ENCODE data around the gene STXBP6.

Gene STXBP6

DNA sequence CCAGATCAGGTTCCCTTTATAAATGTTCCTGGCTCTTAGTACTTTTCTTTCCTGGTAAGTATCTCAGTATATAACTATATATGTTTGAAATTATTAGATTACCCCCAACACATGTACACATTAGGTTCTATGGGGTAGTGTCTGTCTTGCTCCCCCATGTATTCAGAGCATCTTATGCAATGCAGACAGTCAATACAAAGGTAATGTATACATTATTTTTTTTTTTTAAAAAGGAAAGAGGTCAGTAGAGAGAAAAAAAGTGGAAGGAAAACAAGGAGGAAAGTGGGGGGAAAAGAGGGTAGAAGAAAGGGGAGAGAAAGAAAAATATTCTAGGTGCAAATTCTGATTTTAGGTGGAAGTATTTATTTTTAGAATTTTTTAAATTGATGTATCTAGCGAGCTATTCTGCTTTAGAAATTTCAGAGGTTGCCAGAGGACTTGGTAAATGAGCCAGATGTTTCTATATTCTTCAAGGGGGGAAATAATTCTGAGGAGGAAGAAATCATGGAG is 157.9 kb downstream of the STXBP6 start:
- POLR2A ChIA-PET = no interaction called here
- CTCF ChIA-PET = no interaction called here
- no peak for DNase-seq
- H3K4me3 ChIP-seq (ENCODE audit: control insufficient read depth in 1 of 7, extremely low read depth in 1 of 7, insufficient read depth in 4 of 7, low read depth in 2 of 7, low read length in 6 of 7) = no peak overlapping the region
- peaks cover 0 to 4% (median 1%) of the 10 kb centered on the region in 4 experiments for H3K4me1 ChIP-seq (ENCODE audit: control extremely low read depth in 1 of 4, control insufficient read depth in 4 of 4, insufficient read depth in 4 of 4, low read length in 3 of 4)
- H3K27ac ChIP-seq (ENCODE audit: insufficient read depth in 1 of 2, low read depth in 1 of 2, low read length in 2 of 2, poor library complexity in 1 of 2, severe bottlenecking in 2 of 2) = no peak overlapping the region
- no peaks in the 10 kb centered on the region for H3K27me3 ChIP-seq (replicated peaks in 2 of 5; ENCODE audit: control insufficient read depth in 4 of 5, insufficient read depth in 5 of 5, low read length in 4 of 5)
- no peaks in the 10 kb centered on the region for H3K36me3 ChIP-seq (ENCODE audit: control insufficient read depth in 4 of 4, insufficient read depth in 4 of 4, low read length in 3 of 4)
- 100% methylated on average over 1 of the region's 1 CpG for WGBS (ENCODE audit: insufficient coverage)
- H3K9me3 ChIP-seq (ENCODE audit: control extremely low read depth in 1 of 5, control insufficient read depth in 4 of 5, insufficient read depth in 2 of 5, low read depth in 1 of 5, low read length in 4 of 5) = peaks cover 0 to 7% (median 0%) of the 10 kb centered on the region in 5 experiments

DNA sequence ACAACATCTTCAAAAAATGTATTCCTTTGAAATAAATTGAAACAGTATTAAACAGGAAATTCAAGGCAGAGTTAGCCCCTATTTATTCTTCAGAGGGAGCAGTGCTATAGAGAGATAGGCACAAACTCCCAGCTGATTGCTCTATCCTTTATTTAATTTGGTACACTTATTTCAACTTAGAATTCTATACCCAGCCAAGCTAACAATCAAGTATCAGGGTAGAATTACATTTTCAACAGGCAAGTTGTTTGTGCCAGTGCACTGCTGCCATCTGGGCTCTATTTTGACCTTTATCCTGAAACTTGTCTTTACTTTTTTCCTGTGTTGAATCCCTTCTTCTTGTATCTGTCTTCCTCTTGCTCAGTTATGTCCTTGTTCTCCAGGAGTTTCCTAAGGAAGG is 159.2 kb downstream of the STXBP6 start:
- no peak for DNase-seq
- H3K36me3 ChIP-seq (ENCODE audit: control insufficient read depth in 4 of 4, insufficient read depth in 4 of 4, low read length in 3 of 4) = no peaks in the 10 kb centered on the region
- H3K9me3 ChIP-seq (ENCODE audit: control extremely low read depth in 1 of 5, control insufficient read depth in 4 of 5, insufficient read depth in 2 of 5, low read depth in 1 of 5, low read length in 4 of 5) = peaks cover 0 to 7% (median 0%) of the 10 kb centered on the region in 5 experiments
- ChIA-PET CTCF (no interaction called here), POLR2A (no interaction called here)
- no peak overlapping the region for H3K4me3 ChIP-seq (ENCODE audit: control insufficient read depth in 1 of 7, extremely low read depth in 1 of 7, insufficient read depth in 4 of 7, low read depth in 2 of 7, low read length in 6 of 7)
- no peak overlapping the region for H3K27ac ChIP-seq (ENCODE audit: insufficient read depth in 1 of 2, low read depth in 1 of 2, low read length in 2 of 2, poor library complexity in 1 of 2, severe bottlenecking in 2 of 2)
- no peaks in the 10 kb centered on the region for H3K27me3 ChIP-seq (replicated peaks in 2 of 5; ENCODE audit: control insufficient read depth in 4 of 5, insufficient read depth in 5 of 5, low read length in 4 of 5)
- H3K4me1 ChIP-seq (ENCODE audit: control extremely low read depth in 1 of 4, control insufficient read depth in 4 of 4, insufficient read depth in 4 of 4, low read length in 3 of 4) = peaks cover 0 to 4% (median 1%) of the 10 kb centered on the region in 4 experiments

DNA sequence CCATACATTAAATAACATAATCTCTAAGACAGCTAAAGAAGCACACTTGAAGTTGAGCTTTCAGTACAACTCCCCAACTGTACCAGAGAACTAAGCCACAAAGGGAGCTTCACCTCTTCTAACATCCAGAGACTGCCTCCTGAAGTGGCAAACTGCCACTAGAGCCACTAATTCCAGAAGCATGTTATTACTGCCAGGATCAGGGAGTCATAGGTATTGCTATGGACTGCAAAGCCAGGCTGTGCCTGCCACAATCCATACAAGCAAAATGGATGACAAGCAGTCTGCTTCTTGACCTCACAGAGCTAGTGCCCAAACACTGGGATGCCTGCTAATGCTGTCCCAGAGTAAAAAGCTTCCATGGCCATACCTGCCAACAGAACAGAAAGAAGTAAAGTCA is 160.1 kb downstream of the STXBP6 start:
- ChIA-PET CTCF (no interaction called here), POLR2A (no interaction called here)
- H3K27ac ChIP-seq (ENCODE audit: insufficient read depth in 1 of 2, low read depth in 1 of 2, low read length in 2 of 2, poor library complexity in 1 of 2, severe bottlenecking in 2 of 2) = no peak overlapping the region

DNA sequence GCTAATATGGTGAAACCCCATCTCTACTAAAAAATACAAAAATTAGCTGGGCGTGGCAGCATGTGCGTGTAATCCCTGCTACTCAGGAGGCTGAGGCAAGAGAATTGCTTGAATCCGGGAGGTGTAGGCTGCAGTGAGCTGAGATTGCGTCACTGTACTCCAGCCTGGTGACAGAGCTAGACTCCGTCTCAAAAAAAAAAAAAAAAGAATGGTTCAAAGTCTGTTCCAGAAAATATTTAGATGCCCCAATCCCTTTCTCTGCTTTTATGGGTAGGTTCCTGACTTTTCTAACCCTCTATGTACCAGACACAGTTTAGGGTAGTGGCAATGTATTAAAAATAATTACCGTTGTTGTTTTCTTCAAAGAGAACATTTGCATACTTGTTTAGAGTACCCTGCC is 161.4 kb downstream of the STXBP6 start:
- Histone ChIP-seq H3K4me3 (ENCODE audit: control insufficient read depth in 1 of 7, extremely low read depth in 1 of 7, insufficient read depth in 4 of 7, low read depth in 2 of 7, low read length in 6 of 7) (no peak overlapping the region), H3K9me3 (ENCODE audit: control extremely low read depth in 1 of 5, control insufficient read depth in 4 of 5, insufficient read depth in 2 of 5, low read depth in 1 of 5, low read length in 4 of 5) (peaks cover 0 to 7% (median 0%) of the 10 kb centered on the region in 5 experiments), H3K4me1 (ENCODE audit: control extremely low read depth in 1 of 4, control insufficient read depth in 4 of 4, insufficient read depth in 4 of 4, low read length in 3 of 4) (no peaks in the 10 kb centered on the region), H3K27me3 (replicated peaks in 2 of 5; ENCODE audit: control insufficient read depth in 4 of 5, insufficient read depth in 5 of 5, low read length in 4 of 5) (no peaks in the 10 kb centered on the region), H3K36me3 (ENCODE audit: control insufficient read depth in 4 of 4, insufficient read depth in 4 of 4, low read length in 3 of 4) (no peaks in the 10 kb centered on the region), H3K27ac (ENCODE audit: insufficient read depth in 1 of 2, low read depth in 1 of 2, low read length in 2 of 2, poor library complexity in 1 of 2, severe bottlenecking in 2 of 2) (no peak overlapping the region)
- ChIA-PET CTCF (no interaction called here), POLR2A (no interaction called here)
- DNase-seq = no peak
- 84% methylated on average over 4 of the region's 6 CpGs for WGBS (ENCODE audit: insufficient coverage)

More for the DNA sequence above, 160.1 kb downstream of the STXBP6 start:
- H3K9me3 ChIP-seq (ENCODE audit: control extremely low read depth in 1 of 5, control insufficient read depth in 4 of 5, insufficient read depth in 2 of 5, low read depth in 1 of 5, low read length in 4 of 5) = peaks cover 0 to 7% (median 0%) of the 10 kb centered on the region in 5 experiments
- DNase-seq = no peak
- no peaks in the 10 kb centered on the region for H3K4me1 ChIP-seq (ENCODE audit: control extremely low read depth in 1 of 4, control insufficient read depth in 4 of 4, insufficient read depth in 4 of 4, low read length in 3 of 4)
- no peak overlapping the region for H3K4me3 ChIP-seq (ENCODE audit: control insufficient read depth in 1 of 7, extremely low read depth in 1 of 7, insufficient read depth in 4 of 7, low read depth in 2 of 7, low read length in 6 of 7)
- no peaks in the 10 kb centered on the region for H3K27me3 ChIP-seq (replicated peaks in 2 of 5; ENCODE audit: control insufficient read depth in 4 of 5, insufficient read depth in 5 of 5, low read length in 4 of 5)
- H3K36me3 ChIP-seq (ENCODE audit: control insufficient read depth in 4 of 4, insufficient read depth in 4 of 4, low read length in 3 of 4) = no peaks in the 10 kb centered on the region

DNA sequence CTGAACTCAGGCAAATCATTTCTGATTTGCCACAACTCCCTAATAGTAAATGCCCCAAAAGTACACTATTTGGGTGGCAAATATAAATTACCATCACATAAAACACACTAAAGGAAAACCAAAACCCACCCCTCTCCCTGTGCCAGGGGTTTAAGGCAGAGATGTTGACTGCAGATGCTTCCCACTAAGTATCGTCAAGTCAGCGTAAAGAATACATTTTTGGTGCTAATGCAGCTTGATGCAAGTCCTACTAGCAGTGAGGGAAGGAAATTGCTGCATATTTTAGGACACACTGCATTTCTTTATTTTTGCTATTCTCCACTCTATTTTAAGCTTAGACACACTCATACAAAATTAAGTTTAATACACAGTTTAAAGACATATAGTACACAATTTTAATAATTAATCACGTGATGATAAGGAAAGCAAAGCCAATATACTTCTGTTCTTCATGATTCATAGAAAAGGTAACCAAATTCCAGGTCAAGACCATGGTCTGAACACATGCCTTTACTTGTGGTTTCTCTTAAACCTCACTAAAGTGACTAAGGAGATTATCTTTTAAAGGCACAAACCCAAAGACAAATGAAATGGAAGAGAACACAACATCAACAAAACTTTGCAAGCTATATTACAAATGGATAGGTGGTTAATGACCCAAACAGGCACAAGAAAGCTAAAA is 162.2 kb downstream of the STXBP6 start:
- no peaks in the 10 kb centered on the region for H3K36me3 ChIP-seq (ENCODE audit: control insufficient read depth in 4 of 4, insufficient read depth in 4 of 4, low read length in 3 of 4)
- CTCF ChIA-PET = no interaction called here
- H3K9me3 ChIP-seq (ENCODE audit: control extremely low read depth in 1 of 5, control insufficient read depth in 4 of 5, insufficient read depth in 2 of 5, low read depth in 1 of 5, low read length in 4 of 5) = peaks cover 0 to 7% (median 0%) of the 10 kb centered on the region in 5 experiments
- H3K27me3 ChIP-seq (replicated peaks in 2 of 5; ENCODE audit: control insufficient read depth in 4 of 5, insufficient read depth in 5 of 5, low read length in 4 of 5) = no peaks in the 10 kb centered on the region
- no peak for DNase-seq
- H3K4me3 ChIP-seq (ENCODE audit: control insufficient read depth in 1 of 7, extremely low read depth in 1 of 7, insufficient read depth in 4 of 7, low read depth in 2 of 7, low read length in 6 of 7) = no peak overlapping the region
- WGBS (ENCODE audit: insufficient coverage) = 83% methylated on average over 1 of the region's 3 CpGs
- H3K4me1 ChIP-seq (ENCODE audit: control extremely low read depth in 1 of 4, control insufficient read depth in 4 of 4, insufficient read depth in 4 of 4, low read length in 3 of 4) = no peaks in the 10 kb centered on the region
- POLR2A ChIA-PET = no interaction called here
- H3K27ac ChIP-seq (ENCODE audit: insufficient read depth in 1 of 2, low read depth in 1 of 2, low read length in 2 of 2, poor library complexity in 1 of 2, severe bottlenecking in 2 of 2) = no peak overlapping the region

DNA sequence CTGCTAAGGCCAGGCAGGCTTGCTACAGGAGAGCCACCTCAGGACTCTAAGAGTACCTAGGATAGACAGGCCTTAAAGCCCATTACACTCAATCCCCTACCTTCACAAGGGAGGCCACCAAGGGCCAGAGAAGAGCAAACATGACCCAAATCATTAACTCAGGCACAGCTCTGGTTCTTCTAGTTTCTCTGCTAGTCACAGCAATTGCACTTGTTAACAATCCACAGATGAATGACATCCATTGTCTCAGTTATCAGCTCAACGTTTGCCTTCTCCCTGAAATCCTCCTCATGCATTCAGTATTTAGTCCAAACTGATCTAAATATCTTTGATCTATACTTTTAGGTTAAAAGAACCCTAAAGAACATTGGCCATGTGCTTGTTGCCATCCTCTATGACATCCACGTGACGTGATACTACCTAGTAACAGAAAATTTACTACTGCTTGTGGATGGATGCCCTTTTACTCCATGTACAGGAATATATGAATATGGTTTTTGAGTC is 164.5 kb downstream of the STXBP6 start:
- WGBS (ENCODE audit: insufficient coverage) = 100% methylated on average over 3 of the region's 3 CpGs
- ChIA-PET POLR2A (no interaction called here), CTCF (interaction anchor here (1.0 kb wide), 1 partner anchor 29 kb away, joined by 4 read pairs; no protein-coding TSS in a partner anchor)
- H3K4me3 ChIP-seq (ENCODE audit: control insufficient read depth in 1 of 7, extremely low read depth in 1 of 7, insufficient read depth in 4 of 7, low read depth in 2 of 7, low read length in 6 of 7) = no peak overlapping the region
- DNase-seq = no peak
- H3K27me3 ChIP-seq (replicated peaks in 2 of 5; ENCODE audit: control insufficient read depth in 4 of 5, insufficient read depth in 5 of 5, low read length in 4 of 5) = no peaks in the 10 kb centered on the region
- H3K36me3 ChIP-seq (ENCODE audit: control insufficient read depth in 4 of 4, insufficient read depth in 4 of 4, low read length in 3 of 4) = no peaks in the 10 kb centered on the region
- no peak overlapping the region for H3K27ac ChIP-seq (ENCODE audit: insufficient read depth in 1 of 2, low read depth in 1 of 2, low read length in 2 of 2, poor library complexity in 1 of 2, severe bottlenecking in 2 of 2)
- H3K4me1 ChIP-seq (ENCODE audit: control extremely low read depth in 1 of 4, control insufficient read depth in 4 of 4, insufficient read depth in 4 of 4, low read length in 3 of 4) = no peaks in the 10 kb centered on the region
- H3K9me3 ChIP-seq (ENCODE audit: control extremely low read depth in 1 of 5, control insufficient read depth in 4 of 5, insufficient read depth in 2 of 5, low read depth in 1 of 5, low read length in 4 of 5) = peaks cover 0 to 6% (median 0%) of the 10 kb centered on the region in 5 experiments

DNA sequence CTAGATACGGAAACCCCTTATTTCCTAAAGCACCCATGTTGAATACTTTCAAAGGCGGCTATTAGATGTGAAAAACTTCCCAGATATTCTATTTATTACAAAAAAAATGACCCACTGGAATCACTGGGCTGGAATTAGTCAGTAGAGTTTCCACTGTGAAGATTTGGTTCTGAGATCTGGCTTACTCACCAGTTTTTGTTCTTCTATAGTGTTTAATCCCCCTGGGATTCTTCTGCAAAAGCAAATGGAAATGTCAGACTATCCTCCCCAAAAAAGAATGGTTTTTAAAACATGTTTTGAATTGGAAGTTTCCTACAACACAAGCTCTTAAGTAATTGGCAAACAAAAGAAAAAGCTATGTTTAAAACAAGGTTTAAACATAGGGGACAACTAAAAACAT is 166.4 kb downstream of the STXBP6 start:
- Histone ChIP-seq H3K4me1 (ENCODE audit: control extremely low read depth in 1 of 4, control insufficient read depth in 4 of 4, insufficient read depth in 4 of 4, low read length in 3 of 4) (no peaks in the 10 kb centered on the region), H3K9me3 (ENCODE audit: control extremely low read depth in 1 of 5, control insufficient read depth in 4 of 5, insufficient read depth in 2 of 5, low read depth in 1 of 5, low read length in 4 of 5) (no peaks in the 10 kb centered on the region), H3K4me3 (ENCODE audit: control insufficient read depth in 1 of 7, extremely low read depth in 1 of 7, insufficient read depth in 4 of 7, low read depth in 2 of 7, low read length in 6 of 7) (no peak overlapping the region), H3K27me3 (replicated peaks in 2 of 5; ENCODE audit: control insufficient read depth in 4 of 5, insufficient read depth in 5 of 5, low read length in 4 of 5) (no peaks in the 10 kb centered on the region), H3K27ac (ENCODE audit: insufficient read depth in 1 of 2, low read depth in 1 of 2, low read length in 2 of 2, poor library complexity in 1 of 2, severe bottlenecking in 2 of 2) (no peak overlapping the region), H3K36me3 (ENCODE audit: control insufficient read depth in 4 of 4, insufficient read depth in 4 of 4, low read length in 3 of 4) (no peaks in the 10 kb centered on the region)
- POLR2A ChIA-PET = no interaction called here
- CTCF ChIA-PET = no interaction called here
- no CpG with 5 or more reads among the region's 2 CpGs for WGBS (ENCODE audit: insufficient coverage)
- DNase-seq = no peak
